Measurements from ENCODE around the gene FILIP1L.

The FILIP1L gene

GRCh38 chr3:100114413-100115030 lies at the start of gene FILIP1L:
Gene FILIP1L (minus strand): TSS chr3:100114501.
- DNase-seq = no peak

GRCh38 chr3:100163787-100164186 lies 49.5 kb upstream of the FILIP1L start:
- DNase-seq = no peak

GRCh38 chr3:100160521-100160920 lies 46.2 kb upstream of the FILIP1L start:
- DNase-seq = no peak

GRCh38 chr3:100159331-100160153 lies 45.2 kb upstream of the FILIP1L start:
- no peak for DNase-seq

GRCh38 chr3:100158918-100159330 lies 44.6 kb upstream of the FILIP1L start:
- peak in 1 of 14 donors; percentile 83 for DNase-seq

GRCh38 chr3:100157685-100158084 lies 43.4 kb upstream of the FILIP1L start:
- DNase-seq = no peak

GRCh38 chr3:100155590-100155989 lies 41.3 kb upstream of the FILIP1L start:
- no peak for DNase-seq

GRCh38 chr3:100155128-100155527 lies 40.8 kb upstream of the FILIP1L start:
- no peak for DNase-seq

- DNase-seq = no peak
Measured at GRCh38 chr3:100154171-100154570, 39.9 kb upstream of the FILIP1L start.

GRCh38 chr3:100151024-100151707 lies 36.9 kb upstream of the FILIP1L start:
- DNase-seq = no peak

GRCh38 chr3:100150473-100150872 lies 36.2 kb upstream of the FILIP1L start:
- DNase-seq = no peak

- DNase-seq = no peak
Measured at GRCh38 chr3:100149713-100150415, 35.6 kb upstream of the FILIP1L start.

- DNase-seq = no peak
Measured at GRCh38 chr3:100149130-100149529, 34.8 kb upstream of the FILIP1L start.

GRCh38 chr3:100144255-100144866 lies 30.1 kb upstream of the FILIP1L start:
- DNase-seq = no peak

GRCh38 chr3:100141586-100141985 lies 27.3 kb upstream of the FILIP1L start:
- no peak for DNase-seq

- no peak for DNase-seq
Measured at GRCh38 chr3:100140976-100141375, 26.7 kb upstream of the FILIP1L start.

GRCh38 chr3:100136921-100137320 lies 22.6 kb upstream of the FILIP1L start:
- DNase-seq = no peak

GRCh38 chr3:100131241-100131640 lies 16.9 kb upstream of the FILIP1L start:
- DNase-seq = no peak

- DNase-seq = no peak
Measured at GRCh38 chr3:100129941-100130340, 15.6 kb upstream of the FILIP1L start.

GRCh38 chr3:100128565-100128964 lies 14.3 kb upstream of the FILIP1L start:
- no peak for DNase-seq

GRCh38 chr3:100127792-100128191 lies 13.5 kb upstream of the FILIP1L start:
- DNase-seq = no peak
